ENCODE results near the gene RRBP1. TPM values are rescaled to one million over a fixed set of nuclear protein-coding genes. Genes with fewer than 3 reads are reported as not detected.

Gene RRBP1
- total and polyA plus RNA-seq, 2 of the 4 experiments (the other 2 are of a cell fraction), result 90.2 to 136 TPM

DNA sequence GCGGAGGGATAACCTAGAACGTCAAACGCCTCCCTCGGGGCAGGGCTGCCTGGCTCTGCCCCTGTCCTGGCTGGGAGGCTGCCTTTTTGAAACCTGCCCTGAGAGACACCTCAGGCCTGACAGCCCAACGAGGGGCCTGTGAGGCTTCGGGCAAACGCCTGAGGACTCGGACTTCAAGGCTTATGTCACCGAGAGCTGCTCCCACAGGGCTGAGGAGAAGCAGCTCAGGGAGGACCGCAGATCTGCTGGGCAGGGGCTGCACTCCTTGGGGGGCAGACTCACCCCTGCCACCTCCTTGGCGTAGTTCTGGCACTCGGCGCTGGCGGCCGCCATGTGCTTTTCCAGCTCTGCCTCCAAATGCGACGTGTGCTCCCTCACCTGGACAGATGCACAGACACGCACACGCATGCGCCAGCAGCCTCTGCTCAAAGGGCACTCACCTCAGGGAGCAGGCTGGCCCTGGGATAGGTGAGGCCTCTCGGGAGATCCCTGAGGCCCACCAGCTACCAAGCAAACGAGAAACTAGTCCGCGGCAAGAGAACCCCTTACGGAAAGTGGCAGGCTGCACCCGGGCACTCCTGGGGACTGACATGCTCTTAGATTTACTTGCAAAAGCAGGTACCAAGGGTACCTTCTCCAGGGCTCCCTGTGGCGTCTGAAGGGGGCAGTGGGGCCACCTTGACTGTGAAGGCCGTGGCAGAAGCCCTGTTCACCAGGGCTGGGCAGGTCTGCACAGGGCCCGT lies 62.5 kb downstream of the RRBP1 start:
- Histone ChIP-seq H2BK20ac (ENCODE audit: low read depth, low read length) (no peak overlapping the region), H3K4me1 (ENCODE audit: control insufficient read depth, insufficient read depth, low read length) (no peaks in the 10 kb centered on the region; the same call in 1 of the 2 replicates), H2AK9ac (replicated peaks; ENCODE audit: low read depth, low read length, poor library complexity) (no peak overlapping the region), H2BK5ac (ENCODE audit: low read depth, low read length, poor library complexity, severe bottlenecking) (no peak overlapping the region), H3K79me1 (ENCODE audit: low read depth in 1 of 2, low read length in 2 of 2) (peaks cover 13 to 64% of the 10 kb centered on the region in 2 experiments), H3K14ac (replicated peaks; ENCODE audit: low read depth, low read length) (no peak overlapping the region), H4K91ac (ENCODE audit: insufficient read depth, low read depth, low read length) (no peak overlapping the region), H3K4me2 (ENCODE audit: low read depth, low read length) (no peak overlapping the region), H3K9me1 (ENCODE audit: insufficient read depth, low read length) (no peaks in the 10 kb centered on the region), H3K27me3 (ENCODE audit: control insufficient read depth, insufficient read depth, low read length) (no peaks in the 10 kb centered on the region), H3K9ac (ENCODE audit: low read depth, low read length) (no peak overlapping the region), H2BK15ac (ENCODE audit: low read depth, low read length) (no peak overlapping the region), H3K4ac (ENCODE audit: low read depth, low read length) (no peak overlapping the region), H2AFZ (replicated peaks; ENCODE audit: low read length, poor library complexity) (no peak overlapping the region), H4K8ac (ENCODE audit: low read depth in 2 of 2, low read length in 2 of 2) (no peak overlapping the region), H3K18ac (ENCODE audit: low read depth, low read length) (no peak overlapping the region), H3K9me3 (ENCODE audit: control insufficient read depth, insufficient read depth, low read length) (no peaks in the 10 kb centered on the region), H3K23ac (ENCODE audit: low read depth, low read length) (no peak overlapping the region), H3K27ac (ENCODE audit: insufficient read depth, low read length) (no peak overlapping the region), H3K4me3 (ENCODE audit: insufficient read depth, low read depth, low read length) (no peak overlapping the region), H2AK5ac (ENCODE audit: low read depth, low read length) (no peak overlapping the region), H4K5ac (ENCODE audit: low read depth, low read length) (no peak overlapping the region), H3K56ac (ENCODE audit: extremely low read depth, insufficient read depth, low read length) (no peak overlapping the region), H2BK120ac (ENCODE audit: low read depth, low read length) (no peak overlapping the region), H3K36me3 (ENCODE audit: control insufficient read depth, insufficient read depth, low read length) (peaks cover 97% of the 10 kb centered on the region), H4K20me1 (ENCODE audit: insufficient read depth, low read length) (peaks cover 65% of the 10 kb centered on the region)
- ChIA-PET CTCF (no interaction called here), POLR2A (ENCODE audit: unreplicated experiment) (no interaction called here)
- BruUV-seq (replicated peaks), result no TSS peak
- TF ChIP-seq RCOR1 (IDR thresholded peaks at IDR 0.05; ENCODE audit: insufficient replicate concordance, low read length) (no peak), NFE2L2 (IDR thresholded peaks at IDR 0.05; ENCODE audit: low read depth, low read length) (no peak), MXI1 (IDR thresholded peaks at IDR 0.05; ENCODE audit: borderline replicate concordance, low read depth, low read length) (no peak), RAD21 (IDR thresholded peaks at IDR 0.05; ENCODE audit: low read length) (no peak), SMC3 (IDR thresholded peaks at IDR 0.05; ENCODE audit: low read depth, low read length) (no peak), BHLHE40 (IDR thresholded peaks at IDR 0.05; ENCODE audit: low read depth, low read length) (no peak), POLR2A (IDR thresholded peaks at IDR 0.05; ENCODE audit: low read depth, low read length) (no peak), FOS (IDR thresholded peaks at IDR 0.05; ENCODE audit: low read depth, low read length) (no peak), MAFK (IDR thresholded peaks at IDR 0.05; ENCODE audit: low read depth, low read length) (no peak), MAZ (IDR thresholded peaks at IDR 0.05; ENCODE audit: borderline replicate concordance, low read depth, low read length) (no peak), CHD1 (IDR thresholded peaks at IDR 0.05; ENCODE audit: low read depth, low read length) (no peak), RFX5 (IDR thresholded peaks at IDR 0.05; ENCODE audit: low read depth, low read length) (no peak)
- TF ChIP-seq, protein P1, sequence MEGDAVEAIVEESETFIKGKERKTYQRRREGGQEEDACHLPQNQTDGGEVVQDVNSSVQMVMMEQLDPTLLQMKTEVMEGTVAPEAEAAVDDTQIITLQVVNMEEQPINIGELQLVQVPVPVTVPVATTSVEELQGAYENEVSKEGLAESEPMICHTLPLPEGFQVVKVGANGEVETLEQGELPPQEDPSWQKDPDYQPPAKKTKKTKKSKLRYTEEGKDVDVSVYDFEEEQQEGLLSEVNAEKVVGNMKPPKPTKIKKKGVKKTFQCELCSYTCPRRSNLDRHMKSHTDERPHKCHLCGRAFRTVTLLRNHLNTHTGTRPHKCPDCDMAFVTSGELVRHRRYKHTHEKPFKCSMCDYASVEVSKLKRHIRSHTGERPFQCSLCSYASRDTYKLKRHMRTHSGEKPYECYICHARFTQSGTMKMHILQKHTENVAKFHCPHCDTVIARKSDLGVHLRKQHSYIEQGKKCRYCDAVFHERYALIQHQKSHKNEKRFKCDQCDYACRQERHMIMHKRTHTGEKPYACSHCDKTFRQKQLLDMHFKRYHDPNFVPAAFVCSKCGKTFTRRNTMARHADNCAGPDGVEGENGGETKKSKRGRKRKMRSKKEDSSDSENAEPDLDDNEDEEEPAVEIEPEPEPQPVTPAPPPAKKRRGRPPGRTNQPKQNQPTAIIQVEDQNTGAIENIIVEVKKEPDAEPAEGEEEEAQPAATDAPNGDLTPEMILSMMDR (conservative IDR thresholded peaks at IDR 0.05; ENCODE audit: low read depth, low read length), result no peak
- intact Hi-C loops (cut with micrococcal nuclease) (loop anchor here (10.0 kb wide), 1 partner anchor 115 kb away; no protein-coding TSS in a partner anchor), in situ Hi-C loops (cut with MboI; ENCODE audit: low sequenced_read_pairs) (no loop called here), dilution Hi-C loops (cut with HindIII; ENCODE audit: low sequenced_read_pairs, unreplicated experiment) (no loop called here)
- ATAC-seq (ENCODE audit: low read depth) (no peak), DNase-seq (no peak)
- 82% methylated on average over 12 of the region's 29 CpGs; no CpG with 5 or more reads in 1 of the 2 experiments for WGBS, 2 experiments (ENCODE audit: extremely low coverage in 2 of 2, insufficient read length in 1 of 2)
